Gastroesophageal sphincter (tissue), 4 donors: ENCODE results near the gene PCDHA3. TPM values are rescaled to one million over a fixed set of nuclear protein-coding genes. Genes with fewer than 3 reads are reported as not detected.
"Not testable (repeated sequence)": the region's sequence is repeated elsewhere in the genome, so short reads cannot be mapped to it uniquely, and the experiment has no call there.

ENCODE experiments used
- ATAC-seq: fragments of 150-250 bp; one replicate; pipeline ENCODE4 v1.9.1; 2016; ENCODE audit warnings: mild to moderate bottlenecking, moderate library complexity
- H3K27ac ChIP-seq, 4 donors: fragments of 200-600 bp; sonication (generic) in 3 of 4; 1 replicate in 3 of 4; 2 replicates in 1 of 4; pipeline ENCODE4 v1.5.1; 2016 to 2019
- H3K27me3 ChIP-seq: fragments of 200-600 bp; sonication (generic); one replicate; pipeline ENCODE4 v1.5.1; 2019
- H3K36me3 ChIP-seq, 2 donors: fragments of 200-600 bp; sonication (generic); one replicate each; pipeline ENCODE4 v1.5.1; 2019; ENCODE audit warnings: control low read depth in 1 of 2
- H3K4me1 ChIP-seq, 3 donors: fragments of 200-600 bp; sonication (generic); 1 replicate in 2 of 3; 2 replicates in 1 of 3; pipeline ENCODE4 v1.5.1; 2016 to 2019; ENCODE audit warnings: control low read depth in 2 of 3
- H3K4me3 ChIP-seq, 2 donors: fragments of 200-600 bp; sonication (generic); one replicate each; pipeline ENCODE4 v1.5.1; 2019; ENCODE audit warnings: mild to moderate bottlenecking in 1 of 2, moderate library complexity in 1 of 2
- H3K9me3 ChIP-seq, 3 donors: fragments of 200-600 bp; sonication (generic); one replicate each; pipeline ENCODE4 v1.5.1; 2017 to 2019; ENCODE audit warnings: control low read depth in 2 of 3
- CTCF ChIP-seq, 4 experiments: fragments of 200-600 bp in 2 of 4; fragments of 450-650 bp in 2 of 4; sonication (generic) in 1 of 4; IDR thresholded peaks; one replicate each; pipeline ENCODE4 v1.5.1; 2017 to 2019; ENCODE audit warnings: antibody characterized with exemption in 4 of 4, mild to moderate bottlenecking in 2 of 4, moderate library complexity in 2 of 4
- EP300 ChIP-seq: sonication (generic); formaldehyde crosslinking; IDR thresholded peaks from one replicate; pipeline ENCODE4 v1.6.1; 2017; ENCODE audit warnings: antibody characterized with exemption, mild to moderate bottlenecking
- POLR2A ChIP-seq, 2 donors: fragments of 450-650 bp; IDR thresholded peaks; one replicate each; pipeline ENCODE4 v1.6.1; 2017; ENCODE audit warnings: antibody characterized with exemption in 2 of 2, mild to moderate bottlenecking in 2 of 2, moderate library complexity in 1 of 2
- POLR2AphosphoS5 ChIP-seq: sonication (generic); formaldehyde crosslinking; IDR thresholded peaks from one replicate; pipeline ENCODE4 v1.6.1; 2017; ENCODE audit warnings: antibody characterized with exemption
- WGBS, 2 donors: methylation state at CpG; one replicate each; pipeline ENCODE4 v1.1.5; 2018; ENCODE audit warnings: low coverage in 1 of 2; 5-methylcytosine and 5-hydroxymethylcytosine counted together
- total RNA-seq, 4 donors: library from RNA; depleted of rRNA; stranded (reverse); fragments of >200 nt; gene quantifications; one replicate each; pipeline ENCODE4 v1.1.0, GENCODE V29; 2016

Gene PCDHA3
- total RNA-seq, 4 donors from 2014 or later = 0.32 to 1.4 (median 0.70) TPM

- H3K27ac ChIP-seq = no peak overlapping the region
- no peak for TF ChIP-seq POLR2A (IDR thresholded peaks at IDR 0.05)
- no peak for TF ChIP-seq EP300
- no peak for TF ChIP-seq CTCF (IDR thresholded peaks at IDR 0.05)
- TF ChIP-seq POLR2AphosphoS5 = no peak
- H3K27me3 ChIP-seq = peaks cover 58% of the 10 kb centered on the region
- ATAC-seq = no peak
- H3K36me3 ChIP-seq = no peaks in the 10 kb centered on the region
- WGBS, 2 donors = no CpG with 5 or more reads among the region's 53 CpGs
- no peak overlapping the region for H3K4me3 ChIP-seq
- peaks cover 0 to 55% (median 3%) of the 10 kb centered on the region in 3 donors for H3K9me3 ChIP-seq
- H3K4me1 ChIP-seq = no peaks in the 10 kb centered on the region
These were observed 2.0 kb downstream of the PCDHA3 start for GRCh38 chr5:140802781-140803271.

- Histone ChIP-seq H3K9me3 (peaks cover 0 to 76% (median 0%) of the 10 kb centered on the region in 3 donors), H3K27me3 (peaks cover 59% of the 10 kb centered on the region), H3K4me1 (no peaks in the 10 kb centered on the region), H3K36me3 (no peaks in the 10 kb centered on the region), H3K4me3 (peak within 1 kb of the TSS; percentile 21 to 40), H3K27ac (peak within 1 kb of the TSS in 2 of 4 donors; percentile 19 to 53)
- ATAC-seq = no peak
- peak in 1 of 4 experiments; percentile 48 for TF ChIP-seq CTCF (IDR thresholded peaks at IDR 0.05)
- no peak for TF ChIP-seq POLR2AphosphoS5
- no peak for TF ChIP-seq EP300
- TF ChIP-seq POLR2A (IDR thresholded peaks at IDR 0.05) = no peak
- 20 to 35% methylated on average over 8 to 9 of the region's 47 CpGs for WGBS, 2 donors
These were observed 6.2 kb downstream of the PCDHA3 start, which contains the start of gene PCDHA4 for GRCh38 chr5:140806834-140807775. TSS of gene PCDHA4 (plus strand) at chr5:140807068.

- ATAC-seq, H3K4me3 ChIP-seq, H3K4me1 ChIP-seq, H3K36me3 ChIP-seq, H3K27ac ChIP-seq: not testable (repeated sequence)
- Histone ChIP-seq H3K27me3 (peaks cover 47% of the 10 kb centered on the region), H3K9me3 (peaks cover 0 to 63% (median 0%) of the 10 kb centered on the region in 3 donors)
- 50 to 69% methylated on average over 4 to 6 of the region's 62 CpGs for WGBS, 2 donors
These were observed 7.5 kb downstream of the PCDHA3 start for GRCh38 chr5:140808241-140808888.

- ATAC-seq = no peak
- Histone ChIP-seq H3K4me3 (no peak overlapping the region), H3K9me3 (peaks cover 0 to 58% (median 0%) of the 10 kb centered on the region in 3 donors), H3K27ac (no peak overlapping the region), H3K4me1 (no peaks in the 10 kb centered on the region), H3K27me3 (peaks cover 46% of the 10 kb centered on the region), H3K36me3 (no peaks in the 10 kb centered on the region)
- WGBS, 2 donors = 78% methylated on average over 12 of the region's 43 CpGs; no CpG with 5 or more reads in 1 of the 2 donors
- TF ChIP-seq CTCF (IDR thresholded peaks at IDR 0.05) = no peak
- TF ChIP-seq POLR2A (IDR thresholded peaks at IDR 0.05) = no peak
- no peak for TF ChIP-seq POLR2AphosphoS5
- no peak for TF ChIP-seq EP300
These were observed 8.0 kb downstream of the PCDHA3 start for GRCh38 chr5:140808889-140809291.
